MM.1S (cell line): ENCODE data around the gene EPHB6.

Experiments
- DNase-seq: peaks from one replicate; pipeline ENCODE4 v3.0.0-alpha.2; 2015
- H2AFZ ChIP-seq: fragments of 300-600 bp; sonication (generic); 2 replicates; pipeline ENCODE4 v1.6.0; 2016; ENCODE audit warnings: antibody characterized with exemption, low read length
- H3F3A ChIP-seq: fragments of 300-600 bp; sonication (generic); 2 replicates; pipeline ENCODE4 v1.6.1; 2016; ENCODE audit warnings: mild to moderate bottlenecking, antibody characterized with exemption, low read length, moderate library complexity, mixed read lengths; ENCODE audit not compliant: insufficient read depth
- H3K27ac ChIP-seq: fragments of 300-600 bp; sonication (generic); 2 replicates; pipeline ENCODE4 v1.5.1; 2016; ENCODE audit warnings: mild to moderate bottlenecking, low read length
- H3K27me3 ChIP-seq: fragments of 300-600 bp; sonication (generic); replicated peaks from 2 replicates; pipeline ENCODE4 v1.6.0; 2016; ENCODE audit warnings: low read length; ENCODE audit not compliant: insufficient read depth
- H3K36me3 ChIP-seq: fragments of 300-600 bp; sonication (generic); replicated peaks from 2 replicates; pipeline ENCODE4 v1.6.1; 2016; ENCODE audit warnings: mild to moderate bottlenecking, low read length, mixed read lengths; ENCODE audit not compliant: insufficient read depth
- H3K4me1 ChIP-seq: fragments of 300-600 bp; sonication (generic); 2 replicates; pipeline ENCODE4 v1.6.1; 2016; ENCODE audit warnings: low read length, mixed read lengths
- H3K4me2 ChIP-seq: fragments of 300-600 bp; sonication (generic); 2 replicates; pipeline ENCODE4 v1.6.0; 2016; ENCODE audit warnings: low read depth, low read length
- H3K4me3 ChIP-seq: fragments of 300-600 bp; sonication (generic); 2 replicates; pipeline ENCODE4 v1.5.1; 2016; ENCODE audit warnings: low read length, mixed read lengths
- H3K79me2 ChIP-seq: fragments of 300-600 bp; sonication (generic); 2 replicates; pipeline ENCODE4 v1.6.1; 2016; ENCODE audit warnings: mixed run types, low read length, mixed read lengths
- H3K9ac ChIP-seq: fragments of 300-600 bp; sonication (generic); 2 replicates; pipeline ENCODE4 v1.6.1; 2016; ENCODE audit warnings: low read length, mixed read lengths
- H3K9me2 ChIP-seq: fragments of 300-600 bp; sonication (generic); replicated peaks from 2 replicates; pipeline ENCODE4 v1.6.1; 2016; ENCODE audit warnings: mild to moderate bottlenecking, low read length, mixed read lengths; ENCODE audit not compliant: insufficient read depth
- H3K9me3 ChIP-seq: fragments of 300-600 bp; sonication (generic); replicated peaks from 2 replicates; pipeline ENCODE4 v1.6.1; 2016; ENCODE audit warnings: mild to moderate bottlenecking, low read length, mixed read lengths; ENCODE audit not compliant: insufficient read depth
- H4K20me1 ChIP-seq: fragments of 300-600 bp; sonication (generic); 2 replicates; pipeline ENCODE4 v1.6.1; 2016; ENCODE audit warnings: mild to moderate bottlenecking, low read length, moderate library complexity, mixed read lengths; ENCODE audit not compliant: insufficient read depth
- CTCF ChIP-seq: fragments of 300-600 bp; sonication (generic); IDR thresholded peaks from 2 replicates; pipeline ENCODE4 v1.5.1; 2016; ENCODE audit warnings: antibody characterized with exemption, low read length, mixed read lengths
- EZH2 ChIP-seq: fragments of 300-600 bp; sonication (generic); optimal IDR thresholded peaks from 2 replicates; pipeline ENCODE3; 2017; ENCODE audit warnings: low read depth, mild to moderate bottlenecking, antibody characterized with exemption, low read length, mixed read lengths
- EZH2phosphoT487 ChIP-seq: fragments of 300-600 bp; sonication (generic); IDR thresholded peaks from 2 replicates; pipeline ENCODE4 v1.6.1; 2018; ENCODE audit warnings: antibody characterized with exemption, low read length

Gene EPHB6

GRCh38 chr7:142914121-142914520, 59.2 kb downstream of the EPHB6 start:
- H3K27me3 ChIP-seq = no peaks in the 10 kb centered on the region

GRCh38 chr7:142915315-142915714, 60.4 kb downstream of the EPHB6 start:
- H3K4me1 ChIP-seq = no peaks in the 10 kb centered on the region
- no peak overlapping the region for H3K9ac ChIP-seq
- H3K79me2 ChIP-seq = no peaks in the 10 kb centered on the region
- H2AFZ ChIP-seq = no peak overlapping the region
- H3K9me3 ChIP-seq = no peaks in the 10 kb centered on the region
- no peak overlapping the region for H3K4me2 ChIP-seq
- no peaks in the 10 kb centered on the region for H3K36me3 ChIP-seq
- no peak for TF ChIP-seq EZH2phosphoT487
- no peak for TF ChIP-seq CTCF
- TF ChIP-seq EZH2 = no peak
- H4K20me1 ChIP-seq = no peaks in the 10 kb centered on the region
- H3K9me2 ChIP-seq = no peaks in the 10 kb centered on the region
- no peaks in the 10 kb centered on the region for H3F3A ChIP-seq
- H3K27ac ChIP-seq = no peak overlapping the region
- no peak overlapping the region for H3K4me3 ChIP-seq
- no peak for DNase-seq
- H3K27me3 ChIP-seq = no peaks in the 10 kb centered on the region

More at GRCh38 chr7:142914121-142914520, 59.2 kb downstream of the EPHB6 start:
- Histone ChIP-seq H3K4me3 (no peak overlapping the region), H2AFZ (no peak overlapping the region), H3K36me3 (no peaks in the 10 kb centered on the region), H3K9ac (no peak overlapping the region), H3K4me2 (no peak overlapping the region), H3F3A (no peaks in the 10 kb centered on the region), H3K27ac (no peak overlapping the region), H3K9me2 (no peaks in the 10 kb centered on the region), H3K9me3 (no peaks in the 10 kb centered on the region), H4K20me1 (no peaks in the 10 kb centered on the region), H3K79me2 (no peaks in the 10 kb centered on the region), H3K4me1 (no peaks in the 10 kb centered on the region)
- TF ChIP-seq EZH2phosphoT487 (no peak), EZH2 (no peak), CTCF (no peak)
- no peak for DNase-seq

GRCh38 chr7:142916508-142916907, 61.6 kb downstream of the EPHB6 start:
- no peak for TF ChIP-seq EZH2
- TF ChIP-seq CTCF = no peak
- no peak for TF ChIP-seq EZH2phosphoT487

More at GRCh38 chr7:142916508-142916907, 61.6 kb downstream of the EPHB6 start:
- H3K79me2 ChIP-seq = no peaks in the 10 kb centered on the region
- no peaks in the 10 kb centered on the region for H3K4me1 ChIP-seq
- H4K20me1 ChIP-seq = no peaks in the 10 kb centered on the region
- no peak overlapping the region for H2AFZ ChIP-seq
- no peaks in the 10 kb centered on the region for H3F3A ChIP-seq
- no peaks in the 10 kb centered on the region for H3K9me2 ChIP-seq
- H3K27ac ChIP-seq = no peak overlapping the region
- no peak overlapping the region for H3K9ac ChIP-seq
- H3K27me3 ChIP-seq = no peaks in the 10 kb centered on the region
- no peaks in the 10 kb centered on the region for H3K9me3 ChIP-seq
- no peak overlapping the region for H3K4me2 ChIP-seq
- no peaks in the 10 kb centered on the region for H3K36me3 ChIP-seq
- no peak for DNase-seq
- H3K4me3 ChIP-seq = no peak overlapping the region
